ENCODE results near the gene PLB1.

PLB1 gene

DNA sequence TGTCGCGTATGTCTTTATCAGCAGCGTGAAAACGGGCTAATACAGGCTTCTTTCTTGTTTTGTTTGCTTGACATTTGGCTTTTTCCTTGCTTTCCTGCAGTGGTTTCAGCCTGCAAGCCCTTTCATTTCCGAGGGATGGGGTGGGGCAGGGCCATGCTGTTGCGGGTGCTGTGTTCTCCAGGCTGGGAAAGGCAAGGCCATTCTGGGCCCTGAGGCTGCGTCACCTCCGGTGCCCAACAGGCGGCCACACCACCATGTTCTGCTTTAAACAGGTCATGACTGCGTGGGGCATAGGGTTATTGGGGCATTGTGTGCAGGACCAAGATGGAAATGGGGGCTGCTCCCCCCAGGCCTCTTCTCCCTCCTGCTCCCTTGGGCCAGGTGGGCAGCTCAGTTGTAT lies 38.6 kb upstream of the PLB1 start:
- no peak for FAIRE-seq
- TF ChIP-seq, protein P1, sequence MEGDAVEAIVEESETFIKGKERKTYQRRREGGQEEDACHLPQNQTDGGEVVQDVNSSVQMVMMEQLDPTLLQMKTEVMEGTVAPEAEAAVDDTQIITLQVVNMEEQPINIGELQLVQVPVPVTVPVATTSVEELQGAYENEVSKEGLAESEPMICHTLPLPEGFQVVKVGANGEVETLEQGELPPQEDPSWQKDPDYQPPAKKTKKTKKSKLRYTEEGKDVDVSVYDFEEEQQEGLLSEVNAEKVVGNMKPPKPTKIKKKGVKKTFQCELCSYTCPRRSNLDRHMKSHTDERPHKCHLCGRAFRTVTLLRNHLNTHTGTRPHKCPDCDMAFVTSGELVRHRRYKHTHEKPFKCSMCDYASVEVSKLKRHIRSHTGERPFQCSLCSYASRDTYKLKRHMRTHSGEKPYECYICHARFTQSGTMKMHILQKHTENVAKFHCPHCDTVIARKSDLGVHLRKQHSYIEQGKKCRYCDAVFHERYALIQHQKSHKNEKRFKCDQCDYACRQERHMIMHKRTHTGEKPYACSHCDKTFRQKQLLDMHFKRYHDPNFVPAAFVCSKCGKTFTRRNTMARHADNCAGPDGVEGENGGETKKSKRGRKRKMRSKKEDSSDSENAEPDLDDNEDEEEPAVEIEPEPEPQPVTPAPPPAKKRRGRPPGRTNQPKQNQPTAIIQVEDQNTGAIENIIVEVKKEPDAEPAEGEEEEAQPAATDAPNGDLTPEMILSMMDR (IDR thresholded peaks at IDR 0.05; ENCODE audit: insufficient read depth, missing control alignments): no peak
- no peak for DNase-seq (ENCODE audit: insufficient read length, low spot score)

DNA sequence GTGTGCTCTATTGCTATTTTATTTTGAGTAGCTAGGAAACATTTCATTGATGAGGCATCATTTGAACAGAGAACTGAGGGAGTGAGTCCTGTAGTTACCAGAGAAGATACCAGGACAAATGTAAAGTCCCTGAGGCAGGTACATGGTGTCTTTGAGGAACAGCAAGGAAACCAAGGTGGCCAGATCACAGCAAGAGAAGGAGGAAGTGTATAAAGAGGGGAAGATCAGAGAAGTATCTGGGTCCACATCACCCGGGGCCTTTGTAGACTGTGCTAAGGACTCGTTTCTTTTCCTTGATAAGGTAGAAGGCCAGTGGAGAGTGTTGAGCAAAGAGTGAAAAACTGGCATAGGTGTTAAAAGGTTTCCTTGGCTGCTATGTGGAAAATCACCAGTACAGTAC lies 34.8 kb upstream of the PLB1 start:
- no peak for FAIRE-seq
- no peak for DNase-seq (ENCODE audit: insufficient read length, low spot score)
- TF ChIP-seq, protein P1 (IDR thresholded peaks at IDR 0.05; ENCODE audit: insufficient read depth, missing control alignments): no peak

DNA sequence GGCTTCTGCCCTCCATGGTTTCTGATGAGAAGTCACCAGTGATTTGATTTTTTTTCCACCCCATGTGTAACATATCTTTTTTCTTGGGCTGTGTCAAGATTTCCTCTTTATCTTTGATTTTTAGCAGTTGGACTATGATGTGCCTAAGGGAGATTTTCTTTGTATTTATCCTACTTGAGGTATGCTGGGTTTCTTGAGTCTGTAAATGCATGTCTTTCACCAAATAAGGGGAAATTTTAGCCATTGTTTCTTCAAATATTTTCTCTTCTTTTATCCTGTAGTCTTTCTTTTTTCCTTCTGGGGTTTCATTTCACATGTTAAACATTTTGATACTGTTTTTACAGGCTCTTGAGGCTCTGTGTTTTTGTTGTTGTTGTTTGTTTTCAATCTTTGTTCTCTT lies 33.7 kb upstream of the PLB1 start:
- TF ChIP-seq, protein P1 (IDR thresholded peaks at IDR 0.05; ENCODE audit: insufficient read depth, missing control alignments): no peak
- DNase-seq (ENCODE audit: insufficient read length, low spot score): no peak
- FAIRE-seq: no peak

DNA sequence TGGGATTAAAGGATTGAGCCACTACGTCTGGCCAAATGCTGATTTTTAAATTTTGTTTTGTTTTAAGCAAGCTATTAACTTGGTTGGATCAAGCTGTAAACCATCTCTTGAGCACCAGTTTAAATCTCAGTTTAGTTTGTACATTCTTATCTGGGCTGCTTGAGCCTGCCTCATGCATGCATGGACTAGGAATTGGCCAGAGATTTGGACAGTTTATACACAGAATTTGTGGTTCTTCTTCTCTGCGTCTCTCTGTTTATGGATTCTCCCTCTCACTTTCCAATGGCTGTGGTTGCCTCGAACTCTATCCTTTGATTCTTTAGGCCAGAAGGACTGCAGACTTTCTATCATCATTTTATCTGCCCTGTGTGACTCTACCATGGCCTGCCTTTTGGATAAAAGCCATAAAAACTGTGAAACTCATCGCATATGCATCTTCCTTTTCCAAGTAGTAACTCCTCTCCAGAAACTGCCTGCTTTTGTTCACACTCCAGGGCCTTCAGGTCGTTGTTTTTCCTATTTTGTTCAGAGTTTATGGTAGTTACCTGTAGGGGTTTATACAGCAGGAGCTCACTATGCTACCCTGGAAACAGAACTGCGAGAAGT lies 32.5 kb upstream of the PLB1 start:
- DNase-seq (ENCODE audit: insufficient read length, low spot score): no peak
- no peak for FAIRE-seq
- TF ChIP-seq, protein P1 (IDR thresholded peaks at IDR 0.05; ENCODE audit: insufficient read depth, missing control alignments): no peak

DNA sequence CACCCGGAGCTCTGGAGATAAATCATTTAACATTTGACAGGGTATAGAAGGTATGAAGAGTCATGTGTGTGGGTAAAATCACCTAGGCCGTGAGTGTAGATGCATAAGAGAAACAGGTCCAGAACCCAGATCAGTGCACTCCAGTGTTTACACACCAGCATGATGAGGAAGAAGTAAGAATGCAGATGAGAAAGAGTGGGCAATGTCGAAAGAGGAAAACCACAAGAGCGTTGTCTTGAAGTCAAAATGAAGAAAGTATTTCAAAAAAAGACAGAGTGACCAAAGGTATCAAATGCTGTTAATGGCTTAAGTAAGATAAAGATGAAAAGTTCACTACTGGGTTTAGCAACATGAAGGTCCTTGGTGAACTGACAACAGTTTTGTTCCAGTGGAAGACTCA lies 32.0 kb upstream of the PLB1 start:
- FAIRE-seq: no peak
- DNase-seq (ENCODE audit: insufficient read length, low spot score): no peak
- TF ChIP-seq, protein P1 (IDR thresholded peaks at IDR 0.05; ENCODE audit: insufficient read depth, missing control alignments): no peak

DNA sequence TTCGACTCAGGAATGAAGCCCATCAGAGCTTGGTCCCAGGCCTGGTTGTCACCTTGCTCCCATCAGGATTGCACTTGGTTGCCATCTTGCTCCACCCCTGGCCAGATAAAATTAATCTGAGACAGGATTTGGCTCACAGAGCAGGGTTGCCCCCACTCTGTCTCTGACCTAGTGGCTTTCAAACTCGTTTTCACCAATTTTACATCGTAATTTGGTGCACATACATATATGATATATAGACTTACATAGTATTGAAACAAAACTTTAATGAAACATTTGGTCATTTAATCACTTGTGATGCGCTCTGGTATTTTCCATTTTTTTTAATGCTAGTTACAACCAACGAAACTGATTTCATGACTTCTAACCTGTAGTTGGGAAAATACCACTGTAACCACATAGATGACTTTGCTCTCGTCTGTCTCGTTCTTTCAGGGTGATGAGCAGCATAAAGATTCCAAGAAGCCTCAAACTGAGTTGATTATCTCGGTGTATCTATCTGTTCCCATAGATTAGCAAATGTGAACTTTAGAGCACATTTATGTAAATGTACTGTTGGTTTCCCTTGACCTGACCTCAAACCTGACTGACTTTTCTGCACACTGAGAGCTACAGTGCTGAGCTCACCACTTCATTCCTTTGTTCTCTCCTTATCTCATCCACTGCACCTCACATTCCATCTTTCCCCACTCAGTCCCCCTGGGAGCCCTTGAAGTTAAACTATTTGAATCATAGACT lies 30.5 kb upstream of the PLB1 start:
- no peak for DNase-seq (ENCODE audit: insufficient read length, low spot score)
- FAIRE-seq: no peak
- TF ChIP-seq, protein P1 (IDR thresholded peaks at IDR 0.05; ENCODE audit: insufficient read depth, missing control alignments): no peak

DNA sequence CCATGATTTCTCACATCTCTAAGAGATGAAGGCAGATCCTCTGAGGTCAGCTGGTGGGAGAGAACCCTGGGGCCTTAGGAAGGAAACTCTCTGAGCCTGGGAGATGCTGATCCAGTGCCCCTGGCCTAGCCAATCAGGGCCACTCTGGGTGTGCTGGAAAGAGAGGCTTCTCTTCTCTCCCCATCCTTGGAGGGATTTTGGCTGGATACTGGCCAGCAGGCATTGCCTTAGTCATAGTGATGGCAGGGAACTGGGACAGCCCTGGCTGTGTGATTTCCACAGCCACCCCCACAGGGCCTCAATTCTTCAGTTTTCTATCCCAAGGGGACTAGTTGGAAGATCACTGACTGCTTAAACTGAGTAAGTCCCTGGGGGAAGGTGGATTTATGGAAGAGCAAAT lies 26.6 kb upstream of the PLB1 start:
- TF ChIP-seq, protein P1 (IDR thresholded peaks at IDR 0.05; ENCODE audit: insufficient read depth, missing control alignments): no peak
- FAIRE-seq: no peak
- DNase-seq (ENCODE audit: insufficient read length, low spot score): no peak

Data from D721Med (cell line).